HL-60/S4 treated with retinoic acid at 250 ng/mL for 4 days and 3 days (cell line): ENCODE measurements around the gene ARHGAP8.
"Not testable (repeated sequence)": the region's sequence is repeated elsewhere in the genome, so short reads cannot be mapped to it uniquely, and the experiment has no call there.

ENCODE experiments used
- in situ Hi-C: fragments of 300-500 bp; cut with MboI; formaldehyde crosslinking; loops from 2 replicates; pipeline ENCODE4 v1.7.0; 2022; ENCODE audit warnings: low sequenced_read_pairs

Gene ARHGAP8

DNA sequence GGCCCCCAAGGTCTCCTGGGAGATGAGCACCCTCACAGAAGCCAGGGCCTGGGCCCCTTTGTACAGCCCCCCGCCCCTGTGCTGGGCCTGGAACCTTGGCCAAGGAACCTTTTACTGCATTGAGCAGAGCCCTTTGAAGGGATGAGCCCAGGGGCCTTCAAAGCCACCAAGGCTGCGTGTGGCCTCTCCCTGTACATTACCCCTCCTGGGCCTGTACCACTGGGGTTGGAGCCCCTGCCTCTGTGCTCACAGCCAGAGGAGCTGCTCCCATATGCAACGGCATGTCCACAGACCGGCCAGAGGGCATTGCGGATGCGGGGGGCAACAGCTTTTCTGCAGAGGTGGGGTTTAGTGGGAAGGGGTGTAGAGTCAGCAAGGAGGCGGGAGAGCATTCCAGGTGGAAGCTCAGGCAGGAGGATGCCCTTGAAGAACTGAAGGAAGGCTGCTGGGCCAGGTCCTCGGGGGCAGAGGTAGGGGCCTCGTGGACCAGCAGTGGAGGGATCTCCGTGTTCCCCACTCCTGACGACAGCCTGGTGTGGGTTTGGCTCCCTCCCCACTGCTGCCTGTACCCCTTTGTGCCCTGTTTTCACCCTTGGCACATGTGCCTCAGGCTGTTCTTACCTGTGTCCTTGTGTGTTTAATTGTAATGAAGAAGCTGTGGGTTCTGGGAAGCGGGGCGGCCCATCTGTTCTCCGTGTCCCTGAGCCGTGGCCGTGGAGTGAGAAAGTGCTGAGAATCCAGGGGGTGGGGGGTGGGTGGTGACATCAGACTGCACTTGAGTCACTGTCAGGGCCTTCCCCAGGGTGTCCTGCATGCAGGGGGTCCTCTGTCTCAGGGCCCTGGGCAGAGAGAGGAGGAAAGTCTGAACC is 46.9 kb downstream of the ARHGAP8 start:
- in situ Hi-C loops = no loop called here

DNA sequence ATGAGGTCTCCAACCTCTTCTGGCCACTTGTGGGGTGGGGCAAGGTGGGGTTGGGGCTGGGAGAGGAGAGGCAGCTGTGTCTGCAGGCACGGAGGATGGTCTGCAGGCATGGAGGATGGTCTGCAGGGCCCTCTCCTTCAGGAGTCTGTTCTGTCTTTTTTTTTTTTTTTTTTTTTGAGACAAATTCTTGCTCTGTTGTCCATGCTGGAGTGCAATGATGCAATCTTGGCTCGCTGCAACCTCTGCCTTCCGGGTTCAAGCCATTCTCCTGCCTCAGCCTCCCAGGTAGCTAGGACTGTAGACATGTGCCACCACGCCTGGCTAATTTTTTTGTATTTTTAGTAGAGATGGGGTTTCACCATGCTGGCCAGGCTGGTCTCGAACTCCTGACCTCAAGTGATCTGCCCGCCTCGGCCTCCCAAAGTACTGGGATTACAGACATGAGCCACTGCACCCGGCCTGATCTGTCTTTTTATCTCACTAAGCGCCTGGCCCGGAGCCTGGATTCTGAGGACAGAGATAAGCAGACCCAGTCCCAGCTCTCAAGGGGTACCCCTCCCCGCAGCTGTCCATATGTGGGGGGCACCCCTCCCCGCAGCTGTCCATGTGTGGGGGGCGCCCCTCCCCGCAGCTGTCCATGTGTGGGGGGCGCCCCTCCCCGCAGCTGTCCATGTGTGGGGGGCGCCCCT is 47.7 kb downstream of the ARHGAP8 start:
- in situ Hi-C loops = not testable (repeated sequence)

- in situ Hi-C loops = no loop called here
These were observed 49.1 kb downstream of the ARHGAP8 start for GRCh38 chr22:44801476-44801875.

- in situ Hi-C loops = no loop called here
These were observed 49.8 kb downstream of the ARHGAP8 start for GRCh38 chr22:44802071-44802700.

GRCh38 chr22:44802956-44803355 is 50.6 kb downstream of the ARHGAP8 start:
- in situ Hi-C loops = no loop called here

- in situ Hi-C loops = no loop called here
These were observed 52.0 kb downstream of the ARHGAP8 start for GRCh38 chr22:44804327-44804726.

- in situ Hi-C loops = no loop called here
These were observed 53.3 kb downstream of the ARHGAP8 start for GRCh38 chr22:44805711-44806110.

GRCh38 chr22:44807232-44807631 is 54.9 kb downstream of the ARHGAP8 start:
- in situ Hi-C loops = no loop called here

DNA sequence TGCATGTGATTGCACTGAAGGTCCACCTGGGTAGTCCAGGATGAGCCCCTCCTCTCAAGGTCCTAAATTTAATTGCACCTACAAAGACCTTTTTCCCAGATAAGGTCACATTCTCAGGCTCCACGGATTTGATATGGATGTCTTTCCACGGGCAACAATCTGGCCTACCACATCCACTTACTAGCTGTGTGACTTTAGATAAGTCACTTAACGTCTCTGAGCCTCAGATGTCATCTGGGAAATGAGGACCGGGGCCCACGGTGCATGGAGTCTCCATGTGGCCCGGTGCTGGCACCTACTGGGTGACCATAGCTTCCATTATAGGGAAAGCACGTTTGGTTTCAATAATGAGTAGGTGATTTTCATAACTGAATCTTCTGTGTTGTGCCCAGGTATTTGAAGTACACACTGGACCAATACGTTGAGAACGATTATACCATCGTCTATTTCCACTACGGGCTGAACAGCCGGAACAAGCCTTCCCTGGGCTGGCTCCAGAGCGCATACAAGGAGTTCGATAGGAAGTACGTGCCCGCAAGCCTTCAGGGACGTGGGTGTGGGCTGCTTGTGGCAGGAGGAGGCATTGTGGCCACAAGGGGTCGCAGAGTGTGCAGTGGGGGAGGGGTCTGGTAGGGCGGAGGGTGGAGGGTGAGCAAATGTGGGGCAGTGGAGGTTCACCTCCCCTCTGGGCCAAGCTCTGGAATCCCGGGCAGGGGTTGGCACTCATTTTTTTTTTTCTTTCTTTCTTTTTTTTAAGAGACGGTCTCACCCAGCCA is 55.7 kb downstream of the ARHGAP8 start:
- in situ Hi-C loops = no loop called here

DNA sequence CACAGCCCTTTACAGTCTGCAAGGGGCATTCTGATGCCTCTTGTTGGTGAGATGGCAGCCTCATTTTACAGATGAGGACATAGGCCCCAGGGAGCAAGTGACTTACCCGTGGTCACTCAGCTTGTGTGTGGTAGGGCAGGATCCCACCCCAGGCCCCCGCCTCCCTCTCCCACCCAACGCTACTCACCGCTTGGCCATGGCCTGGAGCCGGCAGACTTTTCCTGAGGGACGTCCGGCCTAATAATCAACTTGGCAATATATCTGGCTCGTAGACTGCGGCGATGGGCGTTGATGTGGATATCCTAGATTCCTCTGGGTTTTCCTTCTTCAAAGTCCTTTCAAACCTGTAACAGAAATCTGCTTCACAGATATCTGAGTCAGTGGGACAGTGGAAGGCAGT is 57.1 kb downstream of the ARHGAP8 start:
- in situ Hi-C loops = no loop called here

- in situ Hi-C loops = no loop called here
These were observed 58.8 kb downstream of the ARHGAP8 start for GRCh38 chr22:44811141-44811540.

GRCh38 chr22:44813416-44813815 is 61.0 kb downstream of the ARHGAP8 start:
- in situ Hi-C loops = no loop called here

- in situ Hi-C loops = no loop called here
These were observed 62.1 kb downstream of the ARHGAP8 start for GRCh38 chr22:44814266-44815098.

GRCh38 chr22:44815099-44816070 is 63.0 kb downstream of the ARHGAP8 start:
- in situ Hi-C loops = no loop called here

GRCh38 chr22:44816141-44816540 is 63.8 kb downstream of the ARHGAP8 start:
- in situ Hi-C loops = no loop called here

- in situ Hi-C loops = no loop called here
These were observed 66.4 kb downstream of the ARHGAP8 start for GRCh38 chr22:44818727-44819126.

GRCh38 chr22:44819966-44820631 is 67.7 kb downstream of the ARHGAP8 start:
- in situ Hi-C loops = no loop called here

DNA sequence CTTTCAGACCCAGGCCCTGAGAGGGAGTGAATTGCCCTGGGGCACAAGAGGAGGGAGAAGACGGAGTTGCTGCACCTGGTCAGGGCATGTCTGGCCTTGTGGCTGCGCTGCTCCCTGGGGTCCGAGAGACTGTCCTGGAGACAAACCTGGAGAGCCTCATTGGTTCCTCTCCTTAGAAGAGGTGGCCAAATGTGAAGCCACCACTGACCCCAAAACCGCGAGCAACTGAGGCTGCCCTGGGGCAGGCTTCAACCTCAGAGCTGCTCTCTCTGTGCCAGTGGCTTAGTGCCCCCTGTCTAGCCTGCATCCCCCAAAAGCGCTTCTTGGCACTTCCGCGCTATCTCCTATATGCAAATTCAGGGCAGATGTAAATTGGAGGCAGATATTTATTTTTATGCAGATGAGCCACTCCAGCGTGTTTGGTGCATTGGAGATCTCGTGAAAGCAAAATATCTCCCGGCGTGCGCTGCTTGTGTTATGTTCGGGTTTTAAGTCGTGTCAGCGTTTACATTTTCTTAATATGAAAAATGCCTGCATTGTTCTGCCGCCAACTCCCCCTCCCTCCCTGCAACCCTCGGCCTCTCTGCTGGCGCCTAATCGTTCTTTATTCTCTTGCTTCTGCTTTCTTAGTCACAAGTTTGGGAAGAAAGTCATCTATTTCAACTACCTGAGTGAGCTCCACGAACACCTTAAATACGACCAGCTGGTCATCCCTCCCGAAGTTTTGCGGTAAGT is 69.5 kb downstream of the ARHGAP8 start:
- in situ Hi-C loops = no loop called here
